HPDE6-E6E7 (cell line): ENCODE data around the gene MAN1C1.
"Not testable (repeated sequence)": the region's sequence is repeated elsewhere in the genome, so short reads cannot be mapped to it uniquely, and the experiment has no call there.

ENCODE experiments used
- DNase-seq: peaks from one replicate; pipeline ENCODE4 v3.0.0; 2011; ENCODE audit warnings: missing footprints; ENCODE audit errors: extremely low spot score

MAN1C1 gene

GRCh38 chr1:25634896-25635295, 18.3 kb downstream of the MAN1C1 start:
- no peak for DNase-seq

GRCh38 chr1:25636141-25636540, 19.6 kb downstream of the MAN1C1 start:
- DNase-seq: not testable (repeated sequence)

- DNase-seq: no peak
These were observed 24.2 kb downstream of the MAN1C1 start for GRCh38 chr1:25640646-25641328.

- DNase-seq: no peak
These were observed 24.7 kb downstream of the MAN1C1 start for GRCh38 chr1:25641329-25641725.

GRCh38 chr1:25641931-25642573, 25.5 kb downstream of the MAN1C1 start:
- DNase-seq: no peak

- no peak for DNase-seq
These were observed 26.1 kb downstream of the MAN1C1 start for GRCh38 chr1:25642574-25643108.

GRCh38 chr1:25643929-25644328, 27.3 kb downstream of the MAN1C1 start:
- no peak for DNase-seq

GRCh38 chr1:25644962-25645361, 28.4 kb downstream of the MAN1C1 start:
- no peak for DNase-seq

- DNase-seq: no peak
These were observed 29.2 kb downstream of the MAN1C1 start for GRCh38 chr1:25645637-25646400.

- DNase-seq: no peak
These were observed 30.5 kb downstream of the MAN1C1 start for GRCh38 chr1:25647106-25647505.

- DNase-seq: no peak
These were observed 31.3 kb downstream of the MAN1C1 start for GRCh38 chr1:25647863-25648262.

GRCh38 chr1:25648681-25649440, 32.3 kb downstream of the MAN1C1 start:
- DNase-seq: no peak

GRCh38 chr1:25649505-25650288, 33.1 kb downstream of the MAN1C1 start:
- DNase-seq: no peak

- no peak for DNase-seq
These were observed 33.6 kb downstream of the MAN1C1 start for GRCh38 chr1:25650289-25650576.

GRCh38 chr1:25651036-25651640, 34.5 kb downstream of the MAN1C1 start:
- DNase-seq: no peak

GRCh38 chr1:25651824-25652741, 35.5 kb downstream of the MAN1C1 start:
- no peak for DNase-seq

- no peak for DNase-seq
These were observed 37.0 kb downstream of the MAN1C1 start for GRCh38 chr1:25653558-25653957.

- DNase-seq: no peak
These were observed 37.6 kb downstream of the MAN1C1 start for GRCh38 chr1:25654109-25654660.

- DNase-seq: no peak
These were observed 40.7 kb downstream of the MAN1C1 start for GRCh38 chr1:25657121-25657882.
